Measurements from ENCODE around the gene B4GALT1. TPM values are rescaled to one million over a fixed set of nuclear protein-coding genes. Genes with fewer than 3 reads are reported as not detected.

Gene B4GALT1
- total and polyA plus RNA-seq, 9 donors = 35.8 to 226 (median 88.3) TPM

DNA sequence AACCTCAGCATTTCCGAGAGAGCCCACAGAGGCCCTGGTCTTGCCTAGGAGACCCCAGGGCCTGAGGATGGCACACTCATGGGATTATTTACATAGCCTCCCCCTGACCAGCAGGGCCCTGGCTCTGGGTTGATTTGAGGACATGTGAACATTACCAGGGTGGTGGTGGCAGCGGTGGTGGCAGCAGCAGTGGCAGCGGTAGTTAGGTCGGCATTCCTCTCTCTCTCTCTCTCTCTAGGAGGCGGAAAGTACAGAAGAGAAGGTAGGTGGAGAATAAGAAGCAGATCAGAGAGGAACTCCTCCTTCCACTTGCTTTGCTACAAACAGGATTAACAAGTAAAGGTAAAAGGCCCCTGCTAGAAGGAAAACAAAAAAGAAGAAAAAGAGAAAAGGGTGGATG, 39.3 kb downstream of the B4GALT1 start:
- H3K4me1 ChIP-seq (ENCODE audit: insufficient read depth) = peaks cover 5% of the 10 kb centered on the region
- no peak overlapping the region for H3K4me3 ChIP-seq
- TF ChIP-seq POLR2A (IDR thresholded peaks at IDR 0.05) (no peak), EP300 (IDR thresholded peaks at IDR 0.05) (no peak)
- TF ChIP-seq, protein P1, sequence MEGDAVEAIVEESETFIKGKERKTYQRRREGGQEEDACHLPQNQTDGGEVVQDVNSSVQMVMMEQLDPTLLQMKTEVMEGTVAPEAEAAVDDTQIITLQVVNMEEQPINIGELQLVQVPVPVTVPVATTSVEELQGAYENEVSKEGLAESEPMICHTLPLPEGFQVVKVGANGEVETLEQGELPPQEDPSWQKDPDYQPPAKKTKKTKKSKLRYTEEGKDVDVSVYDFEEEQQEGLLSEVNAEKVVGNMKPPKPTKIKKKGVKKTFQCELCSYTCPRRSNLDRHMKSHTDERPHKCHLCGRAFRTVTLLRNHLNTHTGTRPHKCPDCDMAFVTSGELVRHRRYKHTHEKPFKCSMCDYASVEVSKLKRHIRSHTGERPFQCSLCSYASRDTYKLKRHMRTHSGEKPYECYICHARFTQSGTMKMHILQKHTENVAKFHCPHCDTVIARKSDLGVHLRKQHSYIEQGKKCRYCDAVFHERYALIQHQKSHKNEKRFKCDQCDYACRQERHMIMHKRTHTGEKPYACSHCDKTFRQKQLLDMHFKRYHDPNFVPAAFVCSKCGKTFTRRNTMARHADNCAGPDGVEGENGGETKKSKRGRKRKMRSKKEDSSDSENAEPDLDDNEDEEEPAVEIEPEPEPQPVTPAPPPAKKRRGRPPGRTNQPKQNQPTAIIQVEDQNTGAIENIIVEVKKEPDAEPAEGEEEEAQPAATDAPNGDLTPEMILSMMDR (IDR thresholded peaks at IDR 0.05) = no peak
- H3K27me3 ChIP-seq = no peaks in the 10 kb centered on the region
- 72 to 93% (median 76%) methylated on average over 5 of the region's 5 CpGs for WGBS, 3 donors
- intact Hi-C loops (cut with DNase I) = no loop called here
- H3K27ac ChIP-seq = no peak overlapping the region
- H3K36me3 ChIP-seq = no peaks in the 10 kb centered on the region
- no peak for DNase-seq
- H3K9me3 ChIP-seq = no peaks in the 10 kb centered on the region

GRCh38 chr9:33125871-33126823, 41.0 kb downstream of the B4GALT1 start:
- no peak for TF ChIP-seq EP300 (IDR thresholded peaks at IDR 0.05)
- TF ChIP-seq, protein P1 (IDR thresholded peaks at IDR 0.05) = no peak
- TF ChIP-seq POLR2A (IDR thresholded peaks at IDR 0.05) = no peak
- intact Hi-C loops (cut with DNase I) = no loop called here
- H3K27me3 ChIP-seq = no peaks in the 10 kb centered on the region
- no peak overlapping the region for H3K27ac ChIP-seq
- no peaks in the 10 kb centered on the region for H3K9me3 ChIP-seq
- H3K4me3 ChIP-seq = no peak overlapping the region
- peak in 1 of 5 donors; percentile 8 for DNase-seq
- 68 to 73% (median 70%) methylated on average over 8 of the region's 8 CpGs for WGBS, 3 donors
- H3K4me1 ChIP-seq (ENCODE audit: insufficient read depth) = peaks cover 5% of the 10 kb centered on the region
- H3K36me3 ChIP-seq = no peaks in the 10 kb centered on the region

DNA sequence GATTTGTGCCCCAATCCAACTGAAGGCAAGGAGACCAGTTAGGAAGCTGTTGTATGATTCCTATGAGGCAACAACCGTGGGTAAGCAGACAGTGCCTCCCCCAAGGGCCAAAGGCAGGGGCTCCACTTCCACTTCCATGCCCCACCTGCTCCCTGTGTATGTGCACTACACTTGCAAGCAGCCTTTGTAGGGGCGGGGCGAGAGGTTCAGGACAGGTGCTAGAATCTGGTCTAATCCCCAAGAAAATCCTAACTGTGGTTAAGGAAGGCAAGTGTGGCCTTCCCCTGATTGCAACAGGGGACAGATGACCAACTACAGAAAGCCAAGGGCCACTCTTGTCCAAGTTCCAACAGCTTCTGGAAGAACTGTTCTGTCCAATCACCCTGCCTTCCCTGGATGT, 41.7 kb downstream of the B4GALT1 start:
- peaks cover 7% of the 10 kb centered on the region for H3K4me1 ChIP-seq (ENCODE audit: insufficient read depth)
- WGBS, 3 donors = 80 to 93% (median 89%) methylated on average over 3 of the region's 3 CpGs
- intact Hi-C loops (cut with DNase I) = no loop called here
- no peak for TF ChIP-seq POLR2A (IDR thresholded peaks at IDR 0.05)
- TF ChIP-seq EP300 (IDR thresholded peaks at IDR 0.05) = no peak
- TF ChIP-seq, protein P1 (IDR thresholded peaks at IDR 0.05) = no peak
- peak in 1 of 5 donors; percentile 9 for DNase-seq
- no peak overlapping the region for H3K27ac ChIP-seq
- H3K9me3 ChIP-seq = no peaks in the 10 kb centered on the region
- H3K27me3 ChIP-seq = no peaks in the 10 kb centered on the region
- no peaks in the 10 kb centered on the region for H3K36me3 ChIP-seq
- H3K4me3 ChIP-seq = no peak overlapping the region

DNA sequence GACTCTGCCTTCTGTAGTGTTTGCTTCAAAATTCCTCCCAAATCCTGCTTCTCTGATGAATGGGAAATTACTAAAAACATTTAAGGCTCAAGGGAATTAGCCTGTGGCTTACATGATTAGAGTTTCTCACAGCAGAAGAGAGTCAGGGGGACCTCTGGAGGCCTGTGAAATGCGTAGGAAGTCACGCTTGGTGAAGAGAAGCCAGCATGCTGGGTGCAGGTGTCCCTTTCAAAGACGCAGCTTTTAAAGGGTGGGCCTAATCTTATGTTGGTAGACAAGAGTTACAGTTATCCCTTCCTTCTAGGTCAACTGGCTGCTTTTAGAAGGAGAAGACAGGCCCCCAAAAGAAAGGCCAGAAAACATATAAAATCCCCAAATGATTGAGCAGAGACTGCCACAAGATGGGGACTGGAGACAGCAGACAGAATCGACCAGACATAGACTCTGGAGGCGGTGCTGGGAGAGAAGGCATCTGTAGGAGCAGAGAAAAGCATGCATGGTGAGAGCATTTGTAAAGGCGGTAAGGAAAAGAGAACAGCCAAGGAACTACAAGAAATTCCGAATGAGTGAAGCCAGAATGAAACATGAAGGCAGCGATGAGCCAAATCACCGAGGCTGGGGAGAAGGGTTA, 42.3 kb downstream of the B4GALT1 start:
- TF ChIP-seq POLR2A (IDR thresholded peaks at IDR 0.05) (no peak), EP300 (IDR thresholded peaks at IDR 0.05) (no peak)
- TF ChIP-seq, protein P1 (IDR thresholded peaks at IDR 0.05) = no peak
- H3K4me1 ChIP-seq (ENCODE audit: insufficient read depth) = peaks cover 4% of the 10 kb centered on the region
- H3K9me3 ChIP-seq = no peaks in the 10 kb centered on the region
- intact Hi-C loops (cut with DNase I) = no loop called here
- WGBS, 3 donors = 69 to 80% (median 79%) methylated on average over 9 of the region's 9 CpGs
- no peaks in the 10 kb centered on the region for H3K36me3 ChIP-seq
- H3K27me3 ChIP-seq = no peaks in the 10 kb centered on the region
- DNase-seq = no peak
- H3K27ac ChIP-seq = no peak overlapping the region
- H3K4me3 ChIP-seq = no peak overlapping the region

All from ovary (tissue), 9 donors.